IPS-18c (cell line): ENCODE results near the gene MEX3D.

ENCODE experiments used
- H3K4me3 ChIP-seq: 2 replicates; pipeline ENCODE4 v1.7.0; 2013; ENCODE audit warnings: low read depth, mild to moderate bottlenecking, low read length, moderate library complexity; ENCODE audit not compliant: insufficient read depth
- H3K9me3 ChIP-seq: one replicate; pipeline ENCODE4 v1.6.1; 2013; ENCODE audit warnings: mild to moderate bottlenecking, low read length, moderate library complexity; ENCODE audit not compliant: control insufficient read depth, insufficient read depth

The MEX3D gene

DNA sequence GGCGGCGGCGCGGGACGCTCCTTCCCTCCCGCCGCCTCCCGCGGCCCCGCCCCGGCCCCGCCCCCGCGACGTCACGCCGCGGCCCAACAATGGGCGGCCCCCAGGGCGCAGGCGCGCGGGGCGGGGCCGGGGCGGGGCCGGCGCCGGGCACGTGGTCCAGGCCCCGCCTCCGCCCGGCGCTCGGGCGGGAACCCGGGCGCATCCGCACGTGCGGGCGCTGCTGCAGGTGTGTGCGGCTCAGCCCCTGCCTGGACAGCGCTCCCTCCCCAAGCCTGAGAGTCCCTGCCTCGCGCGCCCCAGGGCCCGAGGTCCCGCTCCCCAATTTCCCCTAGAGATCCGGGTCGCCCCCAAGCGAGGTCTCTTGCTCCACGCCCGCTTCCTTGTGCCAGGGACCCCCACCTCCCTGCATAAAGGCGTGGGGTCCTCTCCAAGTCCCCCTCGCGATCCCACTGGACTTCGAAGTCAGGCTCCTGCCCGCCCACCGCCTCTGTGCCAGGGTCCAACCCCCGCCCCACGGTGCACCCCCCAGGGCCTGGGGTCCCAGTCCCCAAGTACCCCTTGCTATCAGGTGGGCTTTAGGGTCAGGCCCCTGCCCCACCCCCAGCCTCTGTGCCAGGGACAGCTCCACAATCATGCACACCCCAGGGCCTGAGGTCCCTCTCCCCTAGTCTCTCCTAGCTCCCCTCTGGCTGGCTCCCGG, at the start of gene MEX3D:
MEX3D (minus strand) TSS at position 6 of the 700 bp plus-strand sequence. CDS start 267 bp downstream, outside the sequence.
- peaks cover 6% of the 10 kb centered on the region for H3K9me3 ChIP-seq
- H3K4me3 ChIP-seq = peak within 1 kb of the TSS; percentile 82

DNA sequence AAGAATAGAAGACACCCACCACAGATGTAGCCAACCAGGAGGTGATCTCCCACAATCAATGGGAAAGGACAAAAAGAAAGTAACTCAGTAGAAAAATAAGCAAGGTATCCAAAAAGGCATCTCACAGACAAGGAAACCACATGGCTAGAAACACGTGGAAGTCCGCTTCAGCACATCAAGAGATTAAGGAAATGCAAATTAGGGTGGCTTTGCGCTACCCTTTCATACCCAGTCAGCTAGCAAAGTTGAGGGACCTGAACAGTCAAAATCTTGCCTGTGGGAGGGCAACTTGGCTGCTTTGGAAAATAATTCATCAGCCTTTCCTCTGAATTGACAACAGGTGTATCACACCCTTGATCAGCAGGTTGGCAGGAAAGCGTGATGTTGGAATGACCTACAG, 48.8 kb upstream of the MEX3D start:
- no peak overlapping the region for H3K4me3 ChIP-seq
- H3K9me3 ChIP-seq = peaks cover 2% of the 10 kb centered on the region

DNA sequence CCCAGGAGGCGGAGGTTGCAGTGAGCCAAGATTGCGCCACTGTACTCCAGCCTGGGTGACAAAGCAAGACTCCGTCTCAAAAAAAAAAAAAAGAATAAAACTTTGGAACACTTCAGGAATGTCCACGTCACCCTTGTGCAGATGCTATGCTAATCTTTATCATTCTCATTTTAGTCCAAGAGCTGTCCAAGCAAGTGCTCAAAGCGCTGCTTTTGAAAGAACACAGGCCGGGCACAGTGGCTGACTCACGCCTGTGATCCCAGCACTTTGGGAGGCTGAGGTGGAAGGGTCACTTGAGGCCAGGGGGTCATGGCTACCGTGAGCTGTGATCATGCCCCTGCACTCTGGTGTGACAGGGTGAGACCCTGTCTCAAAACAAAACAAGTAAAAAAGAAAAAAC, 48.3 kb upstream of the MEX3D start:
- Histone ChIP-seq H3K9me3 (peaks cover 2% of the 10 kb centered on the region), H3K4me3 (no peak overlapping the region)

DNA sequence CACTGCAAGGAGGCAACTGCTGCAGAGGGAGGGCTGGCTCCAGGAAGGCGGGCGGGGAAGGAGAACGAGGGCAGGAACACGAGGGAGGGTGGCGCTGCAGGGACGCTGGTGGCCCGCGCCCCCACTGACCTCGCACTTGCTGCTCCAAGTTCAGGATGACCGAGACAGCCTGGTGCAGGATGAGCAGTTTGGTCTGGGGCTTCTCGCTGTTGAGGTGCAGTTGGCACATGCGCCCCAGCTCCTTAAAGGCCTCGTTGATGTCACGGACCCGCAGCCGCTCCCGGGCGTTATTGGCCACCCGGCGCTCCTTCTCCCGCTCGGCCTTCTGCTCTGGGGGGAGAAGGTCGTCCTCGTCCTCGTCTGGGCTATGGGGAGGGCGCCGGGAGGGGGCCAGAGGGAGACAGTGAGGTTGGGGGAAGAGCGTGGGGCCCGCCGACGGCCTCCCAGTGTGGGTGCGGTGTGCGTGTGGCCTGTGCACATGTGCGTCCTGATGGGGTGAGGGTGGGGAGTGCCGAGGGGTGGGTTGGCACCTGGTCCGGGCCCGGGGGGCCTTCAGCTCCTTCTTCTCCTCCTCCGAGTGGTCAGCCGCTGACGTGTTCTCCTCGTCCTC, 47.1 kb upstream of the MEX3D start:
- Histone ChIP-seq H3K9me3 (peaks cover under 1% of the 10 kb centered on the region), H3K4me3 (no peak overlapping the region)

DNA sequence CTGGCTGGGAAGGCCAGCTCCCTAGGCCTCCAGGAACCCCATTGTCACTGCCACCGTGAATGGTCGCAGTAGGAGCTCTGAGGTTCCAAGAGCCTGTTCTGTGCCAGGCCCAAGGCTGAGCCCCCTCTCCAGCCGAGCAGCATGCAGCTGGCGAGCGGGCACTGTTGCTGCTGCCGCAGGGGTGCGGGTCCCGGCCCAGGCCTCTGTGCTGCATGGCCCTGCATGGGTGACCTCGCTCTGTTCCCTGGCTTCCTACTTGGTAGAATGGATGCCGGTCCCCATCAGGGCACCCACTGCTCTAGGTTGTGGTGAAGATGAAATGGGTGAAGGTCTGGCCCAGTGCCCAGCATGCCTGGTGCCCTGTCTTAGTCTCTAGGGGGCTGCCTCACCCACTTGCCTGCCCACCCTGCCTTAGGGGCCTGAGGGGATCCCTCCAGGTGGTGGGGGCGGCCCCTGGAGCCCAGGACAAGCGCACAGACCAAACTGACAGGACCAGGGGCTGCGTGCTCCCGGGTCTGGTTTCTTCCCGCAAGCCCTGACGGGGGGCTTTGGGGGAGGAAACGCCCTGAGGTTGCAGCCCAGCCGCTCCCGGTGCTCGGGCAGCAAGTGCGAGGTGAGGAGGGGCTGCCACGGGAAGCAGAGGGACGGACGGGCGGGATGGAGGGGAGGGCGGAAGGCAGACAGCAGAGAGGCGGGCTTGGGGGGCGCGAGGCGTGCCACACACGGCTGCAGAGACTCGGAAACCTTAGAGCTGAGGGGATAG, 45.9 kb upstream of the MEX3D start:
- no peak overlapping the region for H3K4me3 ChIP-seq
- no peaks in the 10 kb centered on the region for H3K9me3 ChIP-seq

DNA sequence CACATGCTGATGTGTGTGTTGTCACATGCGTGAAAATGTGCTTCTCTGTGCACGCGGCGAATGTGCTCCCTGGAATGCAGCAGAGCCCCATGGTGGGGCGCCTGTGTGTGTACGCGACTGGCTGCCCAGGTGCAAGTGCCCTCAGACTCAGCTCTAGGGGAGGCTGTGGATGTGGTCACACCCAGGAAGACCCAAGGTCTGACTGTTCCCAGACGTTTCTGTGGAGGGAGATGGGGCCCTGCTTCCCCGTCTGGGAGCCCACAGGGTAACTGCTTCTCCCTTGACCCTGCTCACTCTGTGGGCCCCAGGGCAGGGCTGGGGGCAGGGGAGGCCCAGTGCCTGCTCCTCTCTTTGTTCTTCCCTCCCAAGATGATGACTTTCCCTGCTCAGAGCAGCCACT, 45.0 kb upstream of the MEX3D start:
- Histone ChIP-seq H3K4me3 (no peak overlapping the region), H3K9me3 (no peaks in the 10 kb centered on the region)

DNA sequence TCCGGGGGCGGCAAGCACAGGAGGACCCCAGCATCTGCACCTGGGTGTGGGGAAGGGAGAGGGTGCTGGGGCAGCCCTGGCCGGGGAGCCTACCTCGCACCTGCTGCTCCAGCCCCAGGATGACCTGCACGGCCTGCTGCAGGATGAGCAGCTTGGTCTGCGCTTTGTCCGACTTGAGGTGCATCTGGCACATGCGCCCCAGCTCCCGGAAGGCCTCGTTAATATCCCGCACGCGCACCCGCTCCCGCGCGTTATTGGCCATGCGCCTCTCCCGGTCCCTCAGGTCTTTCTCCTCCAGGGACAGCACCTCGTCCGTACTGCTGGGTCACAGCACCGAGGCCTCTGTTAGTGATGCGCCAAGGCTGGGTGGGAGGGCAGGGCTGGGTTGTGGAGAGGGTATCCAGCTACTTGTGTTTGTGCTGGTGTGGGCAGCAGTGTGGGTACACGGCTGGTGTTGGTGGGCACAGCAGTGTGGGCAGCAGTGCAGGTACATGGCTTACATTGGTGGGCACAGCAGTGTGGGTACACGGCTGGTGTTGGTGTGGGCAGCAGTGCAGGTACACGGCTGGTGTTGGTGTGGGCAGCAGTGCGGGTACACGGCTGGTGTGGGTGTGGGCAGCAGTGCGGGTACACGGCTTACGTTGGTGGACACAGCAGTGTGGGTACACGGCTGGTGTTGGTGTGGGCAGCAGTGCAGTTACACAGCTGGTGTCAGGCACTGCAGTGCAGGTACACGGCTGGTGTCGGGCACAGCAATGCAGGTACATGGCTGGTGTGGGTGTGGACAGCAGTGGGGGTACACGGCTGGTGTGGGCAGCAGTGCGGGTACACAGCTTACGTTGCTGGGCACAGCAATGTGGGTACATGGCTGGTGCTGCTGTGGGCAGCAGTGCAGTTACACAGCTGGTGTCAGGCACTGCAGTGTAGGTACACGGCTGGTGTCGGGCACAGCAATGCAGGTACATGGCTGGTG, 44.3 kb upstream of the MEX3D start:
- H3K4me3 ChIP-seq = no peak overlapping the region

DNA sequence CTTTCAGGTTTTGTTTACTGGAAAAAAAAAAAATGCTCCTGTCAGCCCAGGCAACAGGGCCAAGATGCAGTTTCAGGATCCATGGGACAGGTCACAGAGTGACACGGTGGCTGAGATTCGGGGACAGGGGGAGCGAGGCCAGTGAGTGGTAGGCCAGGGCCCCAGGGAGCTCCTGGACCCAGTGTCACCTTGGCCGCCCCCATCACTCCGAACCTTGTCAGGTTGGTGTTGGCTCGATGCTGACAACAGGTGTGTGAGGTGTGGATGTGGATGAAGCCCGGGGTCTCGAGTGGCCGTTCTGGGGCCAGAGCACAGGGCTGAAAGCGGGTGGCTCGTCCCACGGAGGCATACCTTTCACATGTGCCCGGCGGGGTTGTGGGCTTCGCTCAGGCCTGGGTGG, 43.2 kb upstream of the MEX3D start:
- H3K4me3 ChIP-seq = no peak overlapping the region
- H3K9me3 ChIP-seq = no peaks in the 10 kb centered on the region

More for the DNA sequence above, 44.3 kb upstream of the MEX3D start:
- no peaks in the 10 kb centered on the region for H3K9me3 ChIP-seq

DNA sequence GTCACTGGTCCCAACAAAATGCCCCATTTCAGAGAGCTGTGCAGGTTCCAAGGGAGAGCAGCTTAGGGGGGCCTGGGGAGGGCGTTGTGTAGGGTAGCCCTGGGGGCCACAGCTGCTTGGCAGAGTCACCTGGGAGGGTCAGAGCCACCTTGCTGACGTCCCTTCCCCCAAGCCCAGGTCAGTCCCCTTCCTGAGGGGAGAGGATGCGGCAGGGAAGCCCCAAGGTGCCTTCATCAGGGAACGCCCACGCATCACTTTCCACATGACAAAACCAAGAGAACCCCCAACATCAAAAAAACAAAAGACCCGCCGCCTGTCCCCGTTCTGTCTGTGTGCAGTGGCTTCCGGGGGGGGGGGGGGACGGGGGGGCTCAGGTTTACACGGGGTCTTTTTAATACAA, 42.5 kb upstream of the MEX3D start:
- H3K9me3 ChIP-seq = no peaks in the 10 kb centered on the region
- no peak overlapping the region for H3K4me3 ChIP-seq

DNA sequence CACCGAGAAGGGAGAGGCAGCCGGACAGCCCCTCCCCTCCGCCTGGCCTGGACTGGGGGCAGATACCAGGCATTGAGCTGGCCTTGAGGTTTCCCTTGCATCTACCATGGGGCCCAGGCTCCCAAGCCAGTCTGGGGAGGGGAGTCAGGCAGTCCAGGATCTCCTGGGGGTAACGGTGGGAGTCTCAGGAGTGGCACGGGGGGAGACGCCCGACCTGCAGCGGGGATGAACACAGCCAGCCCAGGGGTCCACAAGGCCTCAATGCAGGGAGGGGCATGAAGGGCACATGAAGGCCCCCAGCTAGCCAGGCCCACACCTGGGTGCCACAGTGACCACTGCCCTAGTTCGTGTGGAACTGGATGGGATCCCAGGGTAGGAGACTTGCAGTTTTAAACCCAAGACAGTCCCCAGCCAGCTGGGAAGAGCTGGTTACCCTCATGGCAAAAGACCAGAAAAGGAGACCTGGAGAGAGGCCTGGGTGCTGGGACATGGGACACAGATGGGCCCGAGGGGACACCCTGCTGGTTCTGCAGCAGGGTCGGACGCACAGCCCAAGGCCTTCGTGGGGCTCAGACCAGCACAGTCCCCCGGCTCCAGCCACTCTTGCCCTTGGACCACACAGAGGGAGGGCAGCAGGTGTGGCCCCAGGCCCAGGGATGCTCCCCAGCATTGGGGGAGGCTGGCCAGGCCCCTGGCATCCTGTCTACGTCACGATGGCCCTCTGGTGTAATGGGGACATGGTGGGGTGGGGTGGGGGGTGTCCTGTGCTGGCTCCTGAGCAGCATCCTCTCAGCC, 41.8 kb upstream of the MEX3D start:
- H3K4me3 ChIP-seq = no peak overlapping the region

DNA sequence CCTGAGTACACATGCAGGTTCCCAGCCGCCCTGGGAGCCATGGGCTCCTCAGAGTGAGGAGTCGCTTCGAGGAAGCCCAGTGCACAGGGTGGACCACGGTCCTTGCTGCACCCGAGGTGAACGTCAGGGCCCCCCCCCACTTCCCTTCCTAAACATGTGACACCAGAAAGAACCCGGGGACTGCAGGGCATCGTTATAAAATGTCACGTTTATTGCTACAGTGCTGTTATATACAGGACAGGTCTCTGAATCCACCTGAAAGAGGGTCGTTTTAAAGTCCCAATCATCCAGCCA, 40.9 kb upstream of the MEX3D start:
- Histone ChIP-seq H3K4me3 (no peak overlapping the region), H3K9me3 (no peaks in the 10 kb centered on the region)

More for the DNA sequence above, 41.8 kb upstream of the MEX3D start:
- H3K9me3 ChIP-seq = no peaks in the 10 kb centered on the region

DNA sequence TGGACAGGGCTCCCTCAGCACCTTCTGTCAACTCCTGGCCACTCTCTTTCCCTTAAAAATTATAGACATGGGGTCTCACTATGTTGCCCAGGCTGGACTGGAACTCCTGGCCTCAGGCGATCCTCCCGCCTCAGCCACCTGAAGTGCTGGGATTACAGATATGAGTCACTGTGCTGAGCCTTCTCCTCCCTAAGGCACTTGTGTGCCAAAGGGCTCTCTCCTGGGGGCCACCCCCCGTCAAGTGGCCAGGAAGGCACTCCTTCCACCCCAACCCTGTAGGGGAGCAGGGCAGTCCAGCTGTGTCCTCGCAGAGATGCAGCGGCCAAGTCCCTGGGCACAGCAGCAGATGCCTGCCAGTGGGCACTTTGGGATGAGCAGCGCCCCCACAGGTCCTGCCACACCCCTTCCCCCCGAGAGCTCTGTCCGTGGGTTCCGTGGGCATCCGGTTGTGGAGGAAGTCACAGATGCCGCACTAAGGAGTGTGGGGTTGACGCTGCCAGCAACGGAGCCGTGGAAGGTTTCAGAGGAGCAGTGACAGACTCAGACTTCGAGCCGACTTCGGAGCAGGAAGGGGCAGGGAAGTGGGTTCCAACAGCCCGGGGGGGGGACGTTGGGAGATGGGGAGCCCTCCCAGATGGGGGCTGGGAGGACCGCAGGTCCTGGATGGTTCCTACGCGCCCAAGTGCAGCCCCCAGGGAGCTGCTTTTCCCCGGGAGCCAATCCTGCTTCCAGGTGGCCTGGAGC, 40.4 kb upstream of the MEX3D start:
- Histone ChIP-seq H3K4me3 (no peak overlapping the region), H3K9me3 (no peaks in the 10 kb centered on the region)

DNA sequence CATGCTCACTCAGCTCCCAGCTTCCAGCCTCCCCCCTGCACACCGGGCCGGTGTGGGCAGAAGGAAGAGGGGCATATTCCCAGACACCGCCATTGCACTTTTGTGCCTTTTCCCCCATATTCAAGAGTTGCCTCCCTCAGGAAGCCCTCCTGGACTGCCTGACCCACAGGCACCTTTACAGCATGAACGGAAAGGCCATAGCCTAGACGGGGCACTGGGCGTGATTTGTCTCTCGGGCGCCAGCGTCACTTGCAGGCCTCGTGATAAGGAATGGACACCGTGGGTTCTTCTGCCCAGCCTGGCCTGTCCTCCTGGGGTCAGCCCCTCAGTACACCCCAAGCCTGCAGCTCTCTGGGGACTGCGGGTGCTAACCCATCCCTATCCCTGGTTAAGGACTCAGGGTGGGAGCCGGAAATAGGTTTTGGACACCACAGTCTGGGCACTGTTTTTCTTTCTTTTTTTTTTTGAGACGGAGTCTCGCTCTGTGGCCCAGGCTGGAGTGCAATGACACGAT, 38.1 kb upstream of the MEX3D start:
- H3K9me3 ChIP-seq = no peaks in the 10 kb centered on the region
- H3K4me3 ChIP-seq = peak overlapping the region; percentile 83

DNA sequence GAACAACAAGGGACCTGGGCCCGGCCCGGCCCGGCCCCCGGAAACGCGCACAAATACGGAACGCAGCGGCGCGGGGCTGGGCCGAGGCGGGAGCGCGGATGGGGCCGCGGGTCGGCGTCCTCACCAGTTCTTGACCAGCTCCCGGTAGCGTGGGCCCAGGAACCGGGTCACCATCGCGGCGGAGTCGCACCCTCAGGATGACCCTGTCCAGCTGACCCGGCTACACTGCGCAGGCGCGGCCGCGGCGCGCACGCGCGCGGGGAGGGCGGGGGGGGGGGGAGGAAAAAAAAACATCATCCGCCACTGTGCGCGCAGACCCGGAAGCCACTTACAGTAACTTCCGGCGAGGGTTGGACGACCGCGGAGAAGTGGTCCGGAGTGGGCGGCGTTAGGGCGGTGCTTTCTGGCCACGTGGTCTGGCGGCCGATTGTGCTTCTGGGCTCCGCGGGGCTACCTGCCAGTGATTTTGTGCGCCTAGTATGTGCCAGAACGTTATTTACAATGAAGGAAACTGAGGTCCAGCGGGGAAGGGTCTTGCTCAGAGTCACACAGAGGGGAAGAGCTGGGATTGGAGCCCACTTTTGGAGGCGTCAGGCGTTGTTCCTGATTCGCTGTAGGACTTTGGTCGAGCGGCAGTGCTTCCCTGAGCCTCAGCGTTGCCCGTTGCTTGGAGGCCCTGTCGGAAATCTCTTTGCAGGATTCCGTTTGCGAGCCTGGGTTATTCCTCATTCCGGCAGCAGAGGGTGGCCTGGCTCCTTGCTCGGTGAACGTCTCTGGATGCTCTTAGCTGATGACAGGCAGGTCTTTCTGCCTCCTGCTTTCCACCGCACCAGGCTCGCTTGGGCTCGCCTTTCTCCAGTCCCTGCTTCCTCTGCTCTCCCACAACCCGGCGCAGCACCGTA, 37.4 kb upstream of the MEX3D start, which contains the start of gene UQCR11:
UQCR11 (minus strand) TSS at position 227 of the 902 bp plus-strand sequence; CDS start at position 174, 53 bp downstream.
- Histone ChIP-seq H3K9me3 (no peaks in the 10 kb centered on the region), H3K4me3 (peak within 1 kb of the TSS; percentile 83)
